Embryonic facial prominence (tissue), 1 donor: ENCODE measurements around the gene ARHGAP24.

Source experiments
- DNase-seq: peaks from one replicate; pipeline ENCODE4 v3.0.0-alpha.2; 2016; ENCODE audit errors: extremely low spot score

The ARHGAP24 gene

DNA sequence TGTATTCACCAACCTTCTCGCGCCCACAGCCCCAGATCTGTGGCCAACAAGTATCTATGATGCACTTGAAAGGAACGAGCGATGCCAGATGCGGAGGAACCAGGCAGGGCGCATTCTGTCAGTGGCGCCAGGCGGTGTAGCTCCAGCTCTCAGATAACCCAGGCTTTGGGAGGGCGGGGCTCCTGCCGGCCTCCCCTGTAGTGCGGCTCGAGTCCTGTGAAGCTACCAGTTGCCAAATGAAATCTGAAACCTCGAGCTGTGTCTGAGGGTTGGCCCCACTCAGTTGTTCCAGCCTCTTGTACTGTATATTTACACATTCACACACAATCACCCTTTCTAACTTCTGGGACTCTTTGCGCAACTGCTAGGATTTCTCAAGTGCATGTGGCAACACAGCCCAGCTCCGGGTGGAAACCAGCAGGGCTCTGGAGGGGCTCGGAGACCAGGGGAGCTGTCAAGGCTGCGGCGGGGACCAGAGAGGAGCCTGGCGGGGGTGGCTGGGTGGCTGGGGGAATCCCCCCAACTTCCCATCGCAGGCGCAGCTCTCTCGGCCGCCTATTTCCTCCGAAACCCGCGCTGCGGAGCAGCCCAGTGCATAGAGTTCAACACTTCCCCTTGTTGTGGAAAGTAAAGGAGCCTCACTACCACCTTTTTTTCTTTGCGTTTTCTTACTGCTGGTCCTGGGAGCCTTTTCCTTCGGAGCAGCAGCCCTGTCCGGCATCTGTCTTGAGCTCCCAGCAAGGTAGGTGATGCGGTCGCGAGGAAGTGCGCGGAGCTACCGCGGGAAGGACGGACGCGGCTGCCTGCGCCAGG lies at the start of gene ARHGAP24:
TSS of gene ARHGAP24 (plus strand) at position 333 of the 813 bp plus-strand sequence.
- peak; percentile 76 for DNase-seq

DNA sequence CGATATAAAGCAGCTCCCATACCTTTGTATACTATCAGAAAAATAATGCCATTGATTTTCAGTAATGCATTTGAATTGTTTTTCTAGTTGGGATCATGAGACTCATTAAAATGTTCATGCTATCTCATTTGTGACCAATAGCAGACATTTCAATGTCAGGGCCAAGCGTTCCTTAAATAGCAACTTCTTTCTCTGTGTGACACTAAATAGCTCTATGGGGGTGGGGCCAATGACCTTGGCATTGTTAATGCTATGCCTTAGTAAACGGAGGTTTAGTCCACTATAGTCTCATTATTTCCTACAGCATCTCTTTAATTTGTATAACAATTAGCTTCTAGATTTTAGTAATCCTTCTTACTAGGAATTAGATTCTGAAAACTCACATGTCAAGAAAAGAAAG lies 48.6 kb upstream of the ARHGAP24 start:
- no peak for DNase-seq

DNA sequence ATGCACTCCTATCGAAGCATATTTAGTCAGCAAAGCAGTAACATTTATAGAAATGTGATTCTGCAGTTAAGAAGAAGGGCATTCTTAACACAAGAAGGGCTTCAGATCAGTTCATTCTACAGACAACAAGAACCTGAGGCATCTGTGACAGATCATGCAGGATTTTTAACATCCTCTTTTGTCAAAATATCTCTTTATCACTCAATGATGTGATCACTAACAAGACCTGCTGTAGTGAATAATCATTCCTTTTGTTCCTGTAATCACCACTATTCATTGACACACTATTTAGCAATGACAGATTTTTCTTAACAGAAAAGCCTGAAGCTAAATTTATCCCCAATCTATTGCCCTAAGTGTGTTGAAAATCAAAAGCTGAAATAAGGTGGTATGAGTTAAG lies 47.8 kb upstream of the ARHGAP24 start:
- no peak for DNase-seq

DNA sequence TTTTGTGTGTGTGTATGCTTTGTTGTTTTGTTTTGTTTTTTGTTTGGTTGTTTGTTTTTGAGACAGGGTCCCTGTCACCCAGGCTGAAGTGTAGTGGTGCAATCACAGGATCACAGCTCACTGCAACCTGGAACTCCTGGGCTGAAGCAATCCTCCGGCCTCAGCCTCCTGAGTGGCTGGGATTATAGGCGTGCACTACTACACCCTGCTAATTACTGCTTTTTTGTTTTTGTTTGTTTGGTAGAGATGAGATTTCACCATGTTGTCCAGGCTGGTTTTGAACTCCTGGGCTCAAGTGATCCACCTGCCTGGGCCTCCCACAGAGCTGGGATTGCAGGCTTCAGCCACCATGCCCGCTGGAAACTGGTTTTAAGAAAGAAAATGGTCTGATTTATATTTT lies 44.7 kb upstream of the ARHGAP24 start:
- no peak for DNase-seq

DNA sequence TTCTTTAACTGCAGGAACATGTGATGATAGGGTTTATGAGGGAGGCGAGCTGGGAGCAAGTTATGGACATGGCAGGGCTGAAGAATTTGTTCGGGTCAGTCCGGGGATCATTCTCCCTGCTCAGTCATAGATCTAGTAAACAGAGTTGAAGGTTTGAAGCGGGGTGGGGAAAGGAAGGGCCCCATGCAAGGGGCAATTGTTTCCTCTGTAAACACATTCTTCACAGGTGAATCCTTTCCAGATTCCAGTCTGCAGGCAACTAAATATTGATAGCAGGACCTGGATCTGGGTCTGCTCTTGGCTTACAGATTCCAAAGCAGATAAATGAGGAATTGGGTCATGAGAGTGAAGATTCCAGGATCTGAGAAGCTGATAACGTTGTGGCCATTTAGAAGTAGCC lies 44.3 kb upstream of the ARHGAP24 start:
- no peak for DNase-seq

DNA sequence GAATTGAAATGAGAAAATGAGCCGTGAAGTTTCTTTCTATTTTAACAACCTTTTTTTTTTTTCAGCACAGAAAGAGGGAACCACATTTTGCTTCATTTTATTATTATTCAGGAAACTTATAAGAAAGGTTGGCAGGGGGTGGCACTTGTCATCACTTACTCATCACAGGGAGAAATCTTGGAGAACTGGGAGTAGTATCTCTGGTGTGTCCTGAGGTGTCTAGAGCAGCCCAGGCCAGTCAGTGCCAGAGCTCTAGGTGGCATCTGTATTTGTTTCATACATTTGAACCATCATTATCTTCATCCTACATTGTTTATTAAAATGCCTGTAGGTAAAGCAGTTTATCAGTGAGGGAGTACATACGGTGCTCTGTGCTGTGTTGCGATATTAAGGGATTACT lies 43.8 kb upstream of the ARHGAP24 start:
- DNase-seq, result no peak

DNA sequence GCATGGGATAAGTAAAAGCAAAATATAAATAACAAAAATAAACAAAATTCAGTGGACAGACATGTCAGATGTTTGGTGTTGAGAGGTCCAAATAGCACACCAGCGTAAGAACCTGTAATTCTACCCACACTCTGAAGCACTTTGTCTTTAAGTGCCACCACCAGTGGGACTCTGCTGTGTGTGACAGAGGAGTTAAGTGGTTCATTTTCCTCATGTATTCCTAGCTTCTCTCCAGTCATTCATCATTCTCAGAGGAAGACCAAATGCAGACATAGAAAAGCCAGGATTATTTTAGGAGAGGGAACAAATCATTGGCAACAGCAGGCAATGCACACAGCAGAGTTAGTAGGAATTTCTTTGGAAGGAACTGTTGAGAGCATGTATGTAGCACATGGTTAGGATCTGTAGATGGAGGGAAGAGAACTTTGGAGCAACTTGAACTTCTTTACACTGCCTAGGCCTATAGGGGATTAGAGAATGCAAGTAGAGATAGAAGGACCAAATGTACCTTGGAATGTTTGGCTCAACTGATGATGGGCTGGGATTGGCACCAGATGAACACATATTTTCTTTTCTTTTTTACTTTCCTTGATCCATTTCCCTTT lies 43.0 kb upstream of the ARHGAP24 start:
- DNase-seq, result no peak

DNA sequence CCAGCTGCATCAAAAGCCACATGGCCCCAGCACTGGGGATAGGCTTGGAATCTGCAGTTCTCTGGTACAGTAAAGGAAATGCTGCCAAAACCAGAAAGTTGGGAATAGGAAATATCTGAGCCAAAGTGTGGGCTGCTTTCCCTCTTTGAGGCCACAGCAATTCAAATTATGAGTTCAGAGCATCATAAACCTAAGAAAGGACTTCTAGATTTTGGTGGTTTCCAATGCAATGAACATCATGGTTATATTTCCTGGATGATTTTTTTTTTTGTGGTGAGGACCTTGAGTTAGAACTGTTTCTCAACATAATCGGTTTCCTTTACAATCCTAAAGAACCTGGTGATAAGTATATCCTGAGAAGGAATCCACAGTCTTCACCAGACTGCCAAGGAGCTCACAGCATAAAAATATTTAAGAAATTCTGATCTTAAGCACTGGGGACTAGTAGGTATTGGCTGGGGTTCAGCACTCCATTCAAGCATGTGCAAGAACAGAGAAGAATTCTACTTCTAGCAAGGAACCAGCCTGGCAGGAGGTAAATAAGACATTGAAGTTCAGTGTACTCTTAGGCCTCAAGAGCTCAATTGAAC lies 29.8 kb upstream of the ARHGAP24 start:
- no peak for DNase-seq

DNA sequence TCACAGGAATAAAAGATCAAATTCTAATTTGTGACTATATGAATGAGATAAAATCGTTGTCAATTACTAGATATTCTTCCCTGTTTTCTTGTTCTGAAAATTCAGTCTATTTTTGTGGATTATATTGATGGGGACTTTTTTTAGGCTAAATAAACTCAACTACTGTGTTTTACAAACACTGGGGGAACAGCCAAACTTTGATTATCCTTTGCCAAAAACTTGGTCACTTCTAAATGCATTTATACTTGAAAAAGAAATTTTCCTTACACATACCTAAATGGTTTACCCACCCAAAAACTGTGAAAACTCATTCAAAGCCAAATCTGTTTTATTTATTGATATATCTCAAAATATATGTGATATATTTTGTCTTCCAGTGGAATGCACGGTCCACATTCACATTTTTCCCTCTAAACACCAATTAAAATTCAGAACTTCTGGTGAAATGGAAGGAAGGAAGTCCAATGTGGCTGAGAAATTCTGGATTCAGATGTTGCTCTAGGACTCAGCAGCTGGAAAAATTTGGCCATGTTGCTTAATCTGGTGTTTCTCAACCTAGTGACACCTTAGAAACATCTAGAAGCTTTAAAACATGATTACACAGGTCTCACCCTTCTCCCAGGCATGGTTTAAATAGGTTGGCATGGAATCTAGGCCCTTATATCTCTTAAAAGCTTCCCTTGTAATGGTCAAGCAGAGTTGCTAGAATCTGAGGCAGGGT lies 28.6 kb upstream of the ARHGAP24 start:
- DNase-seq, result no peak

DNA sequence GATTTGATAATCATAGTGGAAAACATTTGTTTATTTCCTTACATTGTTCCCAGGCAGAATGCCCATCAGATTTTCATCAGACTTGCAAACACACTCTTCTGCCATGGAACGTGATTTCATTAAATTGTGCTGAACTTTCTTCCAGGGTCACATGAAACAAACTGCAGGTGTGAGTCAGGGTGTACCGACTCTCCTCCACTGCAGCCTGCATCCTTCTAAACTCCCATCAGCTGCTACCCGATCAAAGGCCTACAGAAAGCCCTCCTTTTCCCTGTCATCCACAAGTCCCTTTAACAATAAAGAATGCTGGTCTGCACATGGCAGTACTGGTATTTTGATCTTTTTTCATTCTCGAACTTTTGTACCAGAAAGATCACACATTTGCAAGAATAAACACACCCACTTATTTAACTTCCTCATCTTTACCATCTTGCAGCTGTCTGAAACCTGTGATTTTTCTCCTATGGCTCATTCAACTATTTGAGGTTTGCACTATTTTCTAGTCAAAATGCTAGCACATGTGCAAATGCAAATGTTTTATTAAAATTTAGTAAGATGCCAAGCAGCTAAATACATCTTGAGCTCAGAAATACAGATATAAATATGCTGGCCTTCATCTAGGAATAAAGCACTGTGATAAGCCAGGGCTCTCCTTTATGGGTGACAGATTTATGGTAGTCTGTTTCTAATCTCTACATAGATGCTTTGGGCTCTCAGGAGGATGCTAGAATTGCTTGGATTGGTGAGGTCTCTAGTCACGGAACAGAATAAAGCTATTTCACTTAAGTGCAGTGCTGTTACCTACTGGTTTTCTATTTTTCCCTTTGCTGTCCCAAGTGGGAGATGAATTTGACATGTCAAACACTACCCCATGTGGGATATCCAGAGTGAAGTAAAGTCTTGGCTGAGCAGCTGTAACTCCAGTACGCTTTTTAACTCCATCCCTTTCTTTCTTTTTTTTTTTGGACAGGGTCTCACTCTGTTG lies 25.8 kb upstream of the ARHGAP24 start:
- DNase-seq, result no peak

DNA sequence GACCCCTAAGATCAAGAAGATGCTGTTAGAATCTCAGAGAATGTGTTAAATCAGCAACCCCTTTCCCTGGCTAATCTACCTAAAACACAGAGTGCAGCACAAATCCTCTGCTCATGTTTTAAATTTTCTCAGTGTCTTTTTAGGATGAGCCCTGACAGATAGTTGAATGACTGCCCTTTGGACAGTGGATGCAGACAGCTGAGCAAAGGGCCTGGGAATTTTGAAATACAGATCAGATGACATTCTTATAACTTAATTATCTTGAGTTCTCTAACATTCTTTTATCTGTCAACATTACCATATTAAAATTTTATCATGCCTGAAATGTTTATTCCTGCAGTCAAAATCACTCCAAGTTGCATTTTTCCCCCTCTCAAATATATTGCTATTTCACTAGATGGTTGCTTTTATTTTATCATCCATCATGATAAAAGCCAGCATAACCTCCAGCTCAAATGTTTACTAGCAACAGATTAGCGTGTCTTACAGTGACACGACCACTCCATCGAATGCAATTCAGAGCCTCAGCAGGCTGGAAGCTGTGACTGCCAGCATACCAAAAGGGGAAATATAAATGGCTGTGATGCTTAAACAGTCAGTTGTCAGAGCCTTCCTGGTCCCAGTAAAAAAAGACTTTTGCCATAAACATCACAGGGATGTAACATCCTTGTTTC lies 22.8 kb upstream of the ARHGAP24 start:
- DNase-seq, result no peak

DNA sequence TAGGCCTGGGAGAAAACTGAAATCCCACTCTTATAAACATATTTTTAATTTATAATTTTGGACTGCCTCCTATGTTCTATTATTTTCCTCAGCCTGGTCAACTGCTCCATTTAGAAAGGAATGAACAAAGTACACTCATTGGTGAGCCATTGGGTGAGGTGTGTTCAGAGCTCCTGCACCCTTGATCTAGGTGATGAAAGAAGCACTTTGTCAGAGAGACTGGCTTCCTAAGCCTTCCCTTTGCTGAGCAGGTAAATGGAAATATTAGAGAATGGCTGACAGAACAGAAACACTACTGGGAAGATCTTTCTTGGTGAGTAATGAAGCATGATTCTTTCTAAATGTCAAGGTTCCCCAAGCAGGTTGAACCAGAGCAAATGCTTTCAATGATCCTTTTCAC lies 19.0 kb upstream of the ARHGAP24 start:
- no peak for DNase-seq

DNA sequence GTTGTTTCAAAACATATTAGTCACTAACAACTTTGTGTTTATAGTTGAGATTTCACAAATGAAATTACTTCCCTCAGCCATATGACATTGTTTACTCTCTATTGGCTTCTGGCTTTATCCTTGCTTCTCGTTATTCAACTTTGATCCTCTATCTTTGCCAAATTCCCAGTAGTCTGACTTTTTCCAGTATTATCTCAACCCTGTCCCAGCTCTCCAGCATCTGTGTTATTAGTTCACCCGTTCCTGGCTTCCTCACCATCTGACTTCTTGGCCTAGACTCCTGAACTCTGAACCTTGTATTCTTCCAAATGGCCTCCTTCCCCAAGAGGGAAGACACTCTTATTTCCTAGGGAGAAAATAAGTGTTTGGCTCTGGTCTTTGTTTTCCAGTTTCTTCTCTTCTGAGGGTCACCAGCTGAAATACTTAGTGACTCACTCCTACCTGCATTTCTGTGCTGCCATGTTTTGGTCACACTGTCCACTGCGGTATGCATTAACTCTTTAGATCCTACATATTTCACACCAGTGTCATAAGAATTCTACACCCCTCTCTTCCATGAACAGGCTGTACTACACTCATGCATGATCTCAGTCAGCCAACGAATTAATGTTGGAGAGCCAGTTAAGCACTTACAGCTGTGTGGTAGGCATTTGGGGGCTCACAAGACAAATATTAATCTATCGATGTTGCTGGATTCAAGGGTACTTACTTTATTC lies 17.0 kb upstream of the ARHGAP24 start:
- DNase-seq, result no peak

DNA sequence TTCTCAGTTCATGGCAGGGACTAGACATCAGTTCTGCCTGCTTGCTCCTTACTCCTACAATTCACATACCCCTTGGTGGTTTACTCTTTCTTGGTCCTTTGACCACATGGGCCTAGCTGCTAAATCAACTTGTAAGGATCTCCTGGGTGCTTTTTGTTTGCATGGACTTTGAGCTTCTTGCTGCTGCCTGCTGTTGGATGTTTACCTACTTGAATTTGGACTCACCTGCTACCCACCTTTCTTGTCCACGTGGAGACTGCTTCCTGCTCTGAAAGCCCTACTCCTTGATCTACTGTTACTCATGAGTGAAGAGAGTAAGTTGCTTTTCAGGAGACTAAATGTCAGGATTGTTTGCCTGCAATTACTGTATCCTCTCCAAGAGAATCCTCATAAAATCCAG lies 15.2 kb upstream of the ARHGAP24 start:
- no peak for DNase-seq

DNA sequence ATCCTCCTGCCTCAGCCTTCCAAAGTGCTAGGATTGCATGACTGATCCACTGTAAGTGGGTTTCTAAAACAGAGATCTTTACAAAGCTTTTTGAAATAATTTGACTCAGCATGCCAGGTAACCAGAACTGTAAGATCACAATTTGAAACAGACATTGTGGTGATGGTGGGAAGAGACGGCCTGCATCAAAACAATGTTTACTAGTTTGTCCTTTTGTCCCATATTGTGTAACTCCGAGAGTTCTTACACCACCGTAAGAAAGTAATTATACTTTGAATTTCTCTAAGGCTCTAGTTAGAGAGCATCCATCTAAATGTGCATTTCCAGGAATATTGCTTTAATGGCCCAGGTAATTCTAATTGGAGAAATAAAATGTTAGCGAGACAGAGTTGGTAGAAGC lies 594 bp upstream of the ARHGAP24 start:
- no peak for DNase-seq

DNA sequence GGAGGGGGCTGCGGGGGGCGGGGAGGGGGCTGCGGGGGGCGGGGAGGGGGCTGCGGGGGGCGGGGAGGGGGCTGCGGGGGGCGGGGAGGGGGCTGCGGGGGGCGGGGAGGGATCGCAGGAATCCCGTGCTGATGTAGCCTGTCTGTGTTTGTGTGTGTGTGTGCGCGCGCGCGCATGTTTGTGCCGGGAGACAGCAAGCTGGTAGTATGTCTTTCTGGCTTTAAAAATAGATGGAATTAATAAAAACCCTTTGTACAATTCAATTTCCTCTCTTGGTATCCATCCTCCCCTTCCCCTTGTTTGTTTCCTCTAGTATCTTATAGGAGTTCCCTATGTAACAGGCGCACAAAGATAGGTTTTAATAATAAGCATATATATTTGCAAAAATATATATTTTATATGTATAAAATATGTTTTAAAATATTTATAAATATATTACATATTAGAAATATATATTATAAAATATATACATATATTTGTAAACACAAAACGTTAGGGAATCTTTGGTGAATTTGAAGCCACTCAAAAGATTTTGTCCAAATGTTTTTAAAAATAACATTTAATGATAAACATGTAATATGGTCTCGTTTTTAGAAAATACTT lies 782 bp downstream of the ARHGAP24 start:
- peak; percentile 41 for DNase-seq

DNA sequence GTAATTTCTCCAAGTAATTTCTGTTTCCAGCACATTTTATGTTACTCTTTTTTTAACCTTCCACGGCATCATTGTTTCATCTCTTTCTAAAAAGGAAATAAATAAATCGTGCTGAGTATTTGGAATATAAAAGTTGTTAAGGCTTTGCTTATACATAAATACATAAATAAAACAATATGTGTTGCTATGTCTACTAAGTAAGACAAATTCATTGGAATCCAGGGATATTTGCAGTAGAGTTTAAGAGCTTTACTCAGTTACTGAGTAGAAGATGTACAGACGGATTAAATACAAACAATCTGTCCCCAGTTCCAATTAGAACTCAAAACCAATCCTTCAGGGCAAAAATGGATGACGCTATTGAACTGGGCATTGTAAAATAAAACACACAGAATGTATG lies 1.4 kb downstream of the ARHGAP24 start:
- no peak for DNase-seq

DNA sequence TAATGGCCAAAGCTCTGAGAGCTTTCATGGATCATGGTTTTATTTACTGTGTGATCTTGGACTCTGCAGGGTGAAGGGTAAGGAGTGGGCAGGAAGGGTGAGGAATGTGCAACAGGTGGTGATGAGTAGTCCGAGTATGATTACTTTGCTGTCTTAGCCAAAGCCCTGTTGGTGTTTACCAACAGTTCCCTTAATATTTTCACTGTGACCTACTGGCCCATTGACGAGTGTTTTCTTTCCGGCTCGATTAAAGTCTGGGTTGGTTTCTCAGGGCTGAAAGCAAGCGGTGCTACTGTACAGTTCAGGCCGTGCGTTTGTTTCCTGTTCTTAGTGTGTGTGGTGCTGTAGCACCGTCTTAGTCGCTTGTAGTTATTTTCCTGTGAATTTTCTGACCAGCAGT lies 2.6 kb downstream of the ARHGAP24 start:
- DNase-seq, result no peak

DNA sequence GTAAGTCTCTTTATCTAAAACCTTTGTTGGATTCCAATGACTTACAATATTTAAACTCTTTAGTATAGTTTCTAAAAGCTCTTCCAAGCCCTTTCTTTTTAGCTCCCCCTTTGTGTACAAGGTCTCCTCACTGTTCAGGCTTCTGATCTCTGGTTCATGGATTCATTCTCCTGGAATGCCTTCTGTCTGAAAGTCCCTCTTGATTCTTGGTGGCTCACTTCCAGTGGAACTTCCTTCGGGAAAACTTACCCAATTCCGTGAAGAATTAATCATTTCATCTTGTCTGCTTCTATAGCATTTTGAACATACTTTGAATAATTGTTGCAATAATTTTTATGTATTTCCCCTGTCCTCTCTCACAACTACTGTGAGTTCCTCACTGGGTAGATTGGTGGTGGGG lies 3.6 kb downstream of the ARHGAP24 start:
- DNase-seq, result no peak
